GM12875 (cell line): Measurements from ENCODE around the gene SMURF2.

Source experiments
- H3K4me3 ChIP-seq: one replicate; pipeline ENCODE4 v1.5.1; 2011; ENCODE audit warnings: low read depth, low read length, control low read depth
- CTCF ChIP-seq: IDR thresholded peaks from 2 replicates; pipeline ENCODE4 v1.5.1; 2011; ENCODE audit warnings: low read depth, mild to moderate bottlenecking, control low read depth, inconsistent platforms, low read length, moderate library complexity, borderline replicate concordance; ENCODE audit not compliant: insufficient read depth

Gene SMURF2

GRCh38 chr17:64547319-64547718, 114.8 kb downstream of the SMURF2 start:
- no peak overlapping the region for H3K4me3 ChIP-seq
- TF ChIP-seq CTCF, result no peak

- TF ChIP-seq CTCF, result no peak
- no peak overlapping the region for H3K4me3 ChIP-seq
Observed at GRCh38 chr17:64546716-64547115, 115.4 kb downstream of the SMURF2 start.

- no peak overlapping the region for H3K4me3 ChIP-seq
- TF ChIP-seq CTCF, result no peak
Observed at GRCh38 chr17:64544742-64545141, 117.4 kb downstream of the SMURF2 start.

GRCh38 chr17:64540118-64540776, 121.9 kb downstream of the SMURF2 start:
- TF ChIP-seq CTCF, result no peak
- H3K4me3 ChIP-seq, result no peak overlapping the region

GRCh38 chr17:64538508-64539130, 123.5 kb downstream of the SMURF2 start:
- H3K4me3 ChIP-seq, result no peak overlapping the region
- TF ChIP-seq CTCF, result no peak

- H3K4me3 ChIP-seq, result no peak overlapping the region
- no peak for TF ChIP-seq CTCF
Observed at GRCh38 chr17:64537488-64537887, 124.6 kb downstream of the SMURF2 start.

- no peak for TF ChIP-seq CTCF
- no peak overlapping the region for H3K4me3 ChIP-seq
Observed at GRCh38 chr17:64536913-64537312, 125.2 kb downstream of the SMURF2 start.
